Effector CD8-positive, alpha-beta T cell (primary cell): Measurements from ENCODE around the gene PLXNA2.

Source experiments
- DNase-seq: peaks from one replicate; lab custom pipeline; 2025; lab: John Stamatoyannopoulos, UW

The PLXNA2 gene

DNA sequence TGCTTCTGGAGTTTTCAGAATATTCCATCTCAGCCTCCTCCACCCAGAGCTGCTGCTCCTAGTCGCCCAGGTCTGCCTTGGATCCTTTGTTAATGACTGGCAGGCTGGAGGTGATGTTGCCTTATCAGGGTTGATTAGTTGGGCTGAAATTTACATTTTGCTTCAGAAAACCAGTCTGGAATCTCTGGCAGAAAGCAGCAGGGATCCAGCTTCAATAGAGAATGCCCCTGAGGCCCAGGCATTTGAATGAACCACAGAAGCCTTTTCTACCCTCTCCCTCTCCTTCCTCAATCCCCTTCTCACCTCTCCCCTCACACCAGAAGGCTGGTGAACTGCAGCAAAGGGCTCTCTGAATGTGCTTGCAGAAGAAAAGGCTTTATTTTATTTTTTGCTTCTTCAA, 83.2 kb downstream of the PLXNA2 start:
- DNase-seq, result no peak

GRCh38 chr1:208160259-208160819, 83.8 kb downstream of the PLXNA2 start:
- DNase-seq, result no peak

- no peak for DNase-seq
Observed at GRCh38 chr1:208159555-208160258, 84.5 kb downstream of the PLXNA2 start.

GRCh38 chr1:208158640-208159554, 85.3 kb downstream of the PLXNA2 start:
- no peak for DNase-seq

DNA sequence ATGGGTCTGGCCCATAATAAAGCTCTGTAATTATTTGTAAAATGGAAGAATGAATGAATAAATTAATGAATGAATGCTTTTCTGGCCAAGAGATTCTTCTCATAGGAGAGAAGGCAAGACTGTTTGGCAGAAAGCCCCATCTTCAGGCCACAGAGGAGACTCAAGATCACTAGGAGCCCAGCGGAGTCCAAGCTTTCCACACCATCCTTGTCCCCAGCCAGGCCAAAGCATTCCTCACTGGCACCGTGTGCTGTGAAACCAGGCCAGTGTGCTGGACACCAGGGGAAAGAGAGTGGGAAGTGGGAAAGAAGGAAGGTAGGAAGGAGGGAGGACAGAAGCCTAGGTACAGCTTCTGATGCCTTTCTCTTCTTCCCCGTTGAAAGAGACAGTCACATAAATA, 86.4 kb downstream of the PLXNA2 start:
- no peak for DNase-seq

DNA sequence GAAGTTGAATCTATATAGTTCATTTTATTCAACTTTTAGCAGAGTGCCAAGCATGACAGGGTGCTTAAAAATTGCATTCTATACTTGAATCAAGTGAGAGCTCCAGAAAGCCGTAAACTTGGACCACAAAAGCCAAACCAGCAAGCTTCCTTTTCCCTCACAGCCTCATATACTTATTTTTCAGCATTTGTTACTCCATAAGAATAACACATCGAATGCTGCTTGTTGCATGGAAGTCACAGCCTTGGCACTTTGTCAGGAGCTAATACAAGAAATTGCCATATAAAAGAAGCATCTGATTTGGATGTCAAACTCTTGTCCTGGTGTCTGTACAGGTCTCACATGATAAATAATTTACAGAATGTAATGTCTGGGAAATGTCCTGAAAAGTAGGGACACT, 87.4 kb downstream of the PLXNA2 start:
- no peak for DNase-seq

GRCh38 chr1:208156310-208156709, 87.9 kb downstream of the PLXNA2 start:
- DNase-seq, result no peak

GRCh38 chr1:208154679-208155642, 89.2 kb downstream of the PLXNA2 start:
- no peak for DNase-seq

DNA sequence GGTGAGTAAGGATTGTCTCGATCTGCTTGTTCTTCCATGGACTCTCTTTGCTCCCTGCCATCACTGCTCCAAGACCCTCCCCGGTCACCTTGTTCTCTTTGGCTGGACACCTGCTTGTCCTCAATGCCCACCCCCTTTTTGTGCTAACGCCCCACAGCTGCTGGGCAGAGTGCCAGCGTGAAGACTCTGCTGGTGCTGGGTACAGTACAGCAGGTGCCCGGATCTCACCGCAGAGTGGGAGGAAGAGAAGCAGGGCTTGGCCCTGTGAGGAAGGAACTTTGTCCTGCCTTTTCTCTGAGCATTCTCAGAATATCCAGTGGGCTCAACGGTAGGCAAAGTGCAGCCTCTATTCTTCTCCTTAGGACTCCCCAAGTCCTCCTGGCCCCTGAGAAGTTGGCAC, 90.1 kb downstream of the PLXNA2 start:
- no peak for DNase-seq

- no peak for DNase-seq
Observed at GRCh38 chr1:208153386-208153785, 90.8 kb downstream of the PLXNA2 start.

DNA sequence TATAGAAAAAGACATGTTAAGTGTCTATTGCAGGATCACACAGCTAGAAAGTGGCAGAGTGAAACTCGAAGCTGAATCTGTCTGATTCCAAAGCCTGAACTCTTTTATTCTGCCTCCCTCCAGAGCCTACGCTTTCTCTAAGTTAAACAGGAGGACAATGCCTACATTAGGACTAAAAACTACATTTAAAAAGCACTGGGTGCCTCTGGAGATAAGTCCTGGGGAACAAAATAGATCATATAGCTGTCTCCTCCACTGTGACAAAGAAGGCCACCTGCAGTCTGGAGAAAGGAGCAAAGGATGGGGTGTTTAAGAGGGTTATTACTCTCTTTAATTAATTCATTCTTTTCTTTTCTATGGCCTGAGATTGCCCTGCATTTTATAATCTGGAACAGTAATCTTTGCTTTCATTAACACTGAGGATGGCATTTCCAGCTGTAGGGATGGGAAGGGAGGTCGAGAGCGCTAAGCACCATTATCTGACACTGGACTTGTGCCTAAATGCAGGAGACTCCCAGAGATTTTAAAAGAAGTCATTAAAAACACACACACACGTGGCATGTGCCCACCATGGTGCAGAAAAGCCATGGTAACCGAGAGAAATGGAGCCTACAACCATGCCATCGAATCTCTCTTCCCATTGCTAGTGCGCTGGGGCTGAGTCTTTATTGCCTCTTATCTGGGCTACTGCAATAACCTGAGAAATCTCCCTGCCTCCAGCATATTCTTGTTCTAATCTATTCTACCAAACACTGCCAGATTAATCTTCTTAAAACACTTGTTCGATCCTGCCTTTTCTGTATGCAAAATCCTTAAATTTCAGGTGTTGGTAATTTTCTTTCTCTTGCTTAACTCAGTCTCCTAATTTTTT, 92.2 kb downstream of the PLXNA2 start:
- no peak for DNase-seq

GRCh38 chr1:208150833-208151458, 93.2 kb downstream of the PLXNA2 start:
- DNase-seq, result no peak

DNA sequence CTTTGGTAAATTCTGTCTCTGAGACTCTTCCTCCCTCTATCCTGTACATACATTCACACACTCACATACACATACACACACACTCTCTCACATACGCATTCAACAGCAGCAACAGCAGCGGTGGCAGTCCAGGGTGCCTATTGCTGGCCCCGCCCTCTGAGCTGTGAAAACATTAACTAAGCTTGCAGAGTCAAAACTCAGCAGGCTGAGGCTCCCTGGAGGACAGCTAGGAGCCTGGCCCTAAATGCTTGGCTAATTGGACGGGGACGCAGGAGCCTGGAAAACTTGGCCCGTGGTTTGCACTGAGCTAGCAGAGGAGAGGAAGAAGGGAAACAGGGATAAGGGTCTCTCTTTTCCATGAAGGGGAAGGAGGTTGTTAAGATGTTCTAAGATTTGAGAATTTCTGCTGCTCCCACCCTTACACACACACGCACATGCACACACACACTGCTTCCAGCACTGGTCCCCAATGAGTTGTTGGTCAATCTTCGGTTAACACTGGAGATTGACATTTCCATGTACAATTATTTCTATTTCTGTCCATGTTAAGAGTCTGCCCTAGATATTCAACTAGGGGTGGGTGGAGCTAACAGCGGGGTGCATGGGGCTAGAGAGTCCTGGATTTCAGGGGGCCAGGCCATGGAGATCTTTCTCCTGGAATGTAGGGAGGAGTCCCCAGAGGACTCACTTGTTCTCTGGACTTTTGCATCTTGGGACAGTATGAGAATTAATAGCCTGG, 94.2 kb downstream of the PLXNA2 start:
- DNase-seq, result no peak

- no peak for DNase-seq
Observed at GRCh38 chr1:208149213-208149612, 95.0 kb downstream of the PLXNA2 start.

GRCh38 chr1:208148380-208148779, 95.8 kb downstream of the PLXNA2 start:
- no peak for DNase-seq

- DNase-seq, result no peak
Observed at GRCh38 chr1:208146650-208147049, 97.5 kb downstream of the PLXNA2 start.

DNA sequence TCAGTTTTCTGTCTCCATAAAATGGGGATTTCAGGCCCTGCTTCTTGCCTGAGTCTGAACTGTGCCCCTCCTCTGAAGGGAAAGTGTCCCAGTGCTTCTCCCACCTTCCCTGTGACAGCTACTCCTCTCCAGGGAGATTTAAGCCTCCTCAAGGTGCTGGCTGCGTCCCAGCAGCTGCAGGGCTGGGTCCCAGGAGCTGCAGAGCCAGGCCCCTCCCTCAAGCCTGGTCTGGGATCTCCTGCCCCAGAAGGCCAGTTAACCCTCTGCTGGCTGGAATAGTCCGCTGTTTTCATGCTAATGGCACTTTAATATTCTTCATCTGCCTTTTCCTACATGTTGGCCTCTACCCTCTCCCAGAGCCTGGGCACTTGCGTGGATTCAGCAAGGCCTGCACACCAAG, 99.0 kb downstream of the PLXNA2 start:
- DNase-seq, result no peak

DNA sequence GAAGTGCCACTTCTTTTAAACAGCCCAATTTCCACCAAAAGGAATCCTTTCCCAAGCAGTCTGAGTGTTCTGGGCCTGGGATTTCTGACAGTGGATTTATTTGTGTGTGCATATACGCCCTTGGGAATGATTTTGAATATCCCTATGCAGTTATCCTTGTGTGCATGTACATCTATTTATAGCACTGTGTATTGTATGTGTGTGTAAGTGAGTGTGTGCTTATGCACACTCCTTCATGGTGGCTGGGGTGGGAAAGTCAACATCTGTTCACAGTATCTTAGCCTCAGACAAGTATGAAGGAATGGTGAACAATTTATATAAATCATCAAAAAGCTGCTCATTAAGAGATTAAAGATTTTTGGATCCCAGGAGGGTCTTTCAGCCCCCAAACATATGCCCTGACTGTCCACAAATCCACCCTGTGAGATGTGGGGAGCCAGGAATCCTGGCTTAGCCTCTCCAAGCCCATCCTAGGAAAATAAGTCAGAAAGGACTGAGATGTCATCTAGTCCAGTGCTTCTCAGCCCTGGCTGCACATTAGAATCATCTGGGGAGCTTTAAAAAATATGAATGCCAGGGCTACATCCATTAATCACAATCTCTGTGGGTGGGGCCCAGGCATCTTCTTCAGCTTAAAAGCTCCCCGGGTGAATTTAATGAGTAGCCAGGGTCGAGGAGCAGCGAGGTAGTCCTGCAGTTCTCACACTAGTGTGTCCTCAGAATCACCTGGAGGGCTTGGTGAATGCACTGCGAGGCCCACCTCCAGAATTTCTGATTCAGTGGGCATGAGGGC, 101.4 kb downstream of the PLXNA2 start:
- no peak for DNase-seq
